ENCODE data around the gene TRAF3IP1.

GRCh38 chr2:238431456-238431855 is 111.1 kb downstream of the TRAF3IP1 start:
- TF ChIP-seq MAX (IDR thresholded peaks at IDR 0.05; ENCODE audit: low read depth, low read length) (no peak), POLR2A (IDR thresholded peaks at IDR 0.05; ENCODE audit: extremely low read depth, insufficient read length) (no peak), MYC (IDR thresholded peaks at IDR 0.05; ENCODE audit: low read depth, low read length) (no peak)

All from NB4 (cell line).